GM21786 (cell line): Measurements from ENCODE around the gene ZNF805.
"Not testable (repeated sequence)": the region's sequence is repeated elsewhere in the genome, so short reads cannot be mapped to it uniquely, and the experiment has no call there.

Experiments used
- ATAC-seq: cut with Tn5 transposase; IDR thresholded peaks from one replicate; pipeline ENCODE4 v1.9.1; 2021; ENCODE audit not compliant: unreplicated experiment

The ZNF805 gene

GRCh38 chr19:57267291-57267690 is 26.9 kb downstream of the ZNF805 start:
- ATAC-seq: no peak

- ATAC-seq: no peak
Observed at GRCh38 chr19:57269515-57270250, 29.3 kb downstream of the ZNF805 start.

- ATAC-seq: no peak
Observed at GRCh38 chr19:57271280-57271679, 30.8 kb downstream of the ZNF805 start.

GRCh38 chr19:57273014-57273413 is 32.6 kb downstream of the ZNF805 start:
- no peak for ATAC-seq

- no peak for ATAC-seq
Observed at GRCh38 chr19:57276430-57276829, 36.0 kb downstream of the ZNF805 start.

GRCh38 chr19:57278481-57278880 is 38.0 kb downstream of the ZNF805 start:
- not testable (repeated sequence) for ATAC-seq

- ATAC-seq: peak; percentile 63
Observed at GRCh38 chr19:57279418-57280164, 39.2 kb downstream of the ZNF805 start.

- peak; percentile 68 for ATAC-seq
Observed at GRCh38 chr19:57280165-57280961, 39.9 kb downstream of the ZNF805 start, which contains the start of gene ZNF460. TSS of gene ZNF460 (plus strand) at chr19:57280485. CDS start at chr19:57280807, 322 bp downstream.

GRCh38 chr19:57280962-57281400 is 40.5 kb downstream of the ZNF805 start:
- ATAC-seq: no peak

GRCh38 chr19:57282011-57282643 is 41.7 kb downstream of the ZNF805 start:
- ATAC-seq: no peak

GRCh38 chr19:57288373-57288772 is 47.9 kb downstream of the ZNF805 start:
- ATAC-seq: no peak

GRCh38 chr19:57290970-57291369 is 50.5 kb downstream of the ZNF805 start:
- no peak for ATAC-seq

- ATAC-seq: no peak
Observed at GRCh38 chr19:57292547-57292946, 52.1 kb downstream of the ZNF805 start.

GRCh38 chr19:57293719-57294118 is 53.3 kb downstream of the ZNF805 start:
- ATAC-seq: no peak

GRCh38 chr19:57302020-57302465 is 61.6 kb downstream of the ZNF805 start:
- no peak for ATAC-seq

GRCh38 chr19:57302727-57303401 is 62.4 kb downstream of the ZNF805 start:
- no peak for ATAC-seq
